ENCODE measurements around the gene STAG3. TPM values are rescaled to one million over a fixed set of nuclear protein-coding genes. Genes with fewer than 3 reads are reported as not detected.

Gene STAG3
- total and polyA plus RNA-seq, 9 of the 15 experiments (the other 6 are each of a cell fraction or from before 2014, with no cell fraction given): 0.54 to 2.5 (median 1.7) TPM

DNA sequence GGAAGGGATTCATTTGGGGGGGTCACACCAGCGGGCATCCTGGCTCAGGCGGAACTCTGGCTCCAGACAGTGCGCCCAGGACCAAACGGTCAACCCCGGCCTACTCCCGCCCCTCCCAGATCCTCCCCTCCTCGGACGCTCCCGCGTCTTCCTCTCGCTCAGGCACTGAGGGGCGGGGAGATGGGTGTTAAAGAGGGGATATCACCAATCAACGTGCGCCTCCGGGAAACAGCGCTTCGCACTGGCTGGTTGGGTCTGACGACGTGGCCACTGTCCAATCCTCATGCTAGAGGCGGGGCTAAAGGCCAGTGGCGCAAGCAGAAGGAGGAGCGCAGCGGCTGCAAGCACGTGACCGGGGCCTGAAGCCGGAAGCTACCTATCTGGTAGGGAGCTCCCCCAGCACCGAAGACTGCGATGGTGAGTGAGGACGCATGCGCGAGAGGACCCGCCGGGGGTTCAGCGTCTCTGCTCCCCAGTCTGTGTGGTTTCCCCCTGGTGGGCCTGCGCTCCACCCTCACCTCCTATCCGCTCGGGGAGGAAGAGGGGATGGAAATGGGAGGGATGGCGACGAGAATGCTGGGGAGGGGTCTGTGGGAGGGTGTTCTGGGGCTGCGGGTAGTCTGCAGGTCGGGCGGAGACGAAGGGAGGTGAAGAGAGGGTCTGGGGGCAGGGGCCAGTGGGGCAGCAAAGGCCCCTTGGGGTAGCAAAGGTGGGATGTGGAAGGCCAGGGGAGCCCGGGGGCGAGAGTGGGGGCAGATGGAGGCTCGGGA is 29.0 kb upstream of the STAG3 start, which contains the start of gene LAMTOR4 (continued):
- TF ChIP-seq, protein P1, sequence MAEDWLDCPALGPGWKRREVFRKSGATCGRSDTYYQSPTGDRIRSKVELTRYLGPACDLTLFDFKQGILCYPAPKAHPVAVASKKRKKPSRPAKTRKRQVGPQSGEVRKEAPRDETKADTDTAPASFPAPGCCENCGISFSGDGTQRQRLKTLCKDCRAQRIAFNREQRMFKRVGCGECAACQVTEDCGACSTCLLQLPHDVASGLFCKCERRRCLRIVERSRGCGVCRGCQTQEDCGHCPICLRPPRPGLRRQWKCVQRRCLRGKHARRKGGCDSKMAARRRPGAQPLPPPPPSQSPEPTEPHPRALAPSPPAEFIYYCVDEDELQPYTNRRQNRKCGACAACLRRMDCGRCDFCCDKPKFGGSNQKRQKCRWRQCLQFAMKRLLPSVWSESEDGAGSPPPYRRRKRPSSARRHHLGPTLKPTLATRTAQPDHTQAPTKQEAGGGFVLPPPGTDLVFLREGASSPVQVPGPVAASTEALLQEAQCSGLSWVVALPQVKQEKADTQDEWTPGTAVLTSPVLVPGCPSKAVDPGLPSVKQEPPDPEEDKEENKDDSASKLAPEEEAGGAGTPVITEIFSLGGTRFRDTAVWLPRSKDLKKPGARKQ (CRISPR knock-in tag; IDR thresholded peaks at IDR 0.05): no peak
- TF ChIP-seq MCM5 (IDR thresholded peaks at IDR 0.05; ENCODE audit: low read depth) (no peak), ZNF780A (CRISPR knock-in tag; IDR thresholded peaks at IDR 0.05) (no peak), ATF1 (CRISPR knock-in tag; IDR thresholded peaks at IDR 0.05) (no peak), ATF1 (tag; IDR thresholded peaks at IDR 0.05) (peak; percentile 95), PTBP1 (IDR thresholded peaks at IDR 0.05; ENCODE audit: low read depth, low read length) (no peak), HMG20B (CRISPR knock-in tag; IDR thresholded peaks at IDR 0.05) (no peak), ESRRA (IDR thresholded peaks at IDR 0.05; ENCODE audit: borderline replicate concordance, low read depth) (peak; percentile 30; the same call in 1 of the 2 replicates), RAD51 (IDR thresholded peaks at IDR 0.05; ENCODE audit: borderline replicate concordance, low read depth) (peak; percentile 98), KLF16 (IDR thresholded peaks at IDR 0.05) (no peak), RHOXF2B (CRISPR knock-in tag; conservative IDR thresholded peaks at IDR 0.05) (0 out of 2 replicates have a peak, but pooled peaks have one; percentile 43)
- TF ChIP-seq, protein P2, sequence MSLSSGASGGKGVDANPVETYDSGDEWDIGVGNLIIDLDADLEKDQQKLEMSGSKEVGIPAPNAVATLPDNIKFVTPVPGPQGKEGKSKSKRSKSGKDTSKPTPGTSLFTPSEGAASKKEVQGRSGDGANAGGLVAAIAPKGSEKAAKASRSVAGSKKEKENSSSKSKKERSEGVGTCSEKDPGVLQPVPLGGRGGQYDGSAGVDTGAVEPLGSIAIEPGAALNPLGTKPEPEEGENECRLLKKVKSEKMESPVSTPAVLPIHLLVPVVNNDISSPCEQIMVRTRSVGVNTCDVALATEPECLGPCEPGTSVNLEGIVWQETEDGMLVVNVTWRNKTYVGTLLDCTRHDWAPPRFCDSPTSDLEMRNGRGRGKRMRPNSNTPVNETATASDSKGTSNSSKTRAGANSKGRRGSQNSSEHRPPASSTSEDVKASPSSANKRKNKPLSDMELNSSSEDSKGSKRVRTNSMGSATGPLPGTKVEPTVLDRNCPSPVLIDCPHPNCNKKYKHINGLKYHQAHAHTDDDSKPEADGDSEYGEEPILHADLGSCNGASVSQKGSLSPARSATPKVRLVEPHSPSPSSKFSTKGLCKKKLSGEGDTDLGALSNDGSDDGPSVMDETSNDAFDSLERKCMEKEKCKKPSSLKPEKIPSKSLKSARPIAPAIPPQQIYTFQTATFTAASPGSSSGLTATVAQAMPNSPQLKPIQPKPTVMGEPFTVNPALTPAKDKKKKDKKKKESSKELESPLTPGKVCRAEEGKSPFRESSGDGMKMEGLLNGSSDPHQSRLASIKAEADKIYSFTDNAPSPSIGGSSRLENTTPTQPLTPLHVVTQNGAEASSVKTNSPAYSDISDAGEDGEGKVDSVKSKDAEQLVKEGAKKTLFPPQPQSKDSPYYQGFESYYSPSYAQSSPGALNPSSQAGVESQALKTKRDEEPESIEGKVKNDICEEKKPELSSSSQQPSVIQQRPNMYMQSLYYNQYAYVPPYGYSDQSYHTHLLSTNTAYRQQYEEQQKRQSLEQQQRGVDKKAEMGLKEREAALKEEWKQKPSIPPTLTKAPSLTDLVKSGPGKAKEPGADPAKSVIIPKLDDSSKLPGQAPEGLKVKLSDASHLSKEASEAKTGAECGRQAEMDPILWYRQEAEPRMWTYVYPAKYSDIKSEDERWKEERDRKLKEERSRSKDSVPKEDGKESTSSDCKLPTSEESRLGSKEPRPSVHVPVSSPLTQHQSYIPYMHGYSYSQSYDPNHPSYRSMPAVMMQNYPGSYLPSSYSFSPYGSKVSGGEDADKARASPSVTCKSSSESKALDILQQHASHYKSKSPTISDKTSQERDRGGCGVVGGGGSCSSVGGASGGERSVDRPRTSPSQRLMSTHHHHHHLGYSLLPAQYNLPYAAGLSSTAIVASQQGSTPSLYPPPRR (CRISPR knock-in tag; IDR thresholded peaks at IDR 0.05; ENCODE audit: borderline replicate concordance): no peak
- TF ChIP-seq, protein P3, sequence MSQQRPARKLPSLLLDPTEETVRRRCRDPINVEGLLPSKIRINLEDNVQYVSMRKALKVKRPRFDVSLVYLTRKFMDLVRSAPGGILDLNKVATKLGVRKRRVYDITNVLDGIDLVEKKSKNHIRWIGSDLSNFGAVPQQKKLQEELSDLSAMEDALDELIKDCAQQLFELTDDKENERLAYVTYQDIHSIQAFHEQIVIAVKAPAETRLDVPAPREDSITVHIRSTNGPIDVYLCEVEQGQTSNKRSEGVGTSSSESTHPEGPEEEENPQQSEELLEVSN (IDR thresholded peaks at IDR 0.05; ENCODE audit: borderline replicate concordance in 1 of 2, extremely low read depth in 1 of 2, insufficient read depth in 1 of 2, insufficient read length in 1 of 2, low read depth in 1 of 2, low read length in 1 of 2, poor library complexity in 1 of 2, severe bottlenecking in 1 of 2): peak; percentile 65 to 82
- TF ChIP-seq, protein P4, sequence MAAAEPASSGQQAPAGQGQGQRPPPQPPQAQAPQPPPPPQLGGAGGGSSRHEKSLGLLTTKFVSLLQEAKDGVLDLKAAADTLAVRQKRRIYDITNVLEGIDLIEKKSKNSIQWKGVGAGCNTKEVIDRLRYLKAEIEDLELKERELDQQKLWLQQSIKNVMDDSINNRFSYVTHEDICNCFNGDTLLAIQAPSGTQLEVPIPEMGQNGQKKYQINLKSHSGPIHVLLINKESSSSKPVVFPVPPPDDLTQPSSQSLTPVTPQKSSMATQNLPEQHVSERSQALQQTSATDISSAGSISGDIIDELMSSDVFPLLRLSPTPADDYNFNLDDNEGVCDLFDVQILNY (CRISPR knock-in tag; IDR thresholded peaks at IDR 0.05): no peak
- TF ChIP-seq, protein P5, sequence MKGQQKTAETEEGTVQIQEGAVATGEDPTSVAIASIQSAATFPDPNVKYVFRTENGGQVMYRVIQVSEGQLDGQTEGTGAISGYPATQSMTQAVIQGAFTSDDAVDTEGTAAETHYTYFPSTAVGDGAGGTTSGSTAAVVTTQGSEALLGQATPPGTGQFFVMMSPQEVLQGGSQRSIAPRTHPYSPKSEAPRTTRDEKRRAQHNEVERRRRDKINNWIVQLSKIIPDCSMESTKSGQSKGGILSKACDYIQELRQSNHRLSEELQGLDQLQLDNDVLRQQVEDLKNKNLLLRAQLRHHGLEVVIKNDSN (CRISPR knock-in tag; IDR thresholded peaks at IDR 0.05): peak; percentile 98
- TF ChIP-seq, protein P6, sequence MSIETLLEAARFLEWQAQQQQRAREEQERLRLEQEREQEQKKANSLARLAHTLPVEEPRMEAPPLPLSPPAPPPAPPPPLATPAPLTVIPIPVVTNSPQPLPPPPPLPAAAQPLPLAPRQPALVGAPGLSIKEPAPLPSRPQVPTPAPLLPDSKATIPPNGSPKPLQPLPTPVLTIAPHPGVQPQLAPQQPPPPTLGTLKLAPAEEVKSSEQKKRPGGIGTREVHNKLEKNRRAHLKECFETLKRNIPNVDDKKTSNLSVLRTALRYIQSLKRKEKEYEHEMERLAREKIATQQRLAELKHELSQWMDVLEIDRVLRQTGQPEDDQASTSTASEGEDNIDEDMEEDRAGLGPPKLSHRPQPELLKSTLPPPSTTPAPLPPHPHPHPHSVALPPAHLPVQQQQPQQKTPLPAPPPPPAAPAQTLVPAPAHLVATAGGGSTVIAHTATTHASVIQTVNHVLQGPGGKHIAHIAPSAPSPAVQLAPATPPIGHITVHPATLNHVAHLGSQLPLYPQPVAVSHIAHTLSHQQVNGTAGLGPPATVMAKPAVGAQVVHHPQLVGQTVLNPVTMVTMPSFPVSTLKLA (conservative IDR thresholded peaks at IDR 0.05): peak; percentile 95 to 97

Measured in K562 (cell line).